Medulla oblongata (tissue), 1 donor: ENCODE measurements around the gene UBE2B.
"Not testable (repeated sequence)": the region's sequence is repeated elsewhere in the genome, so short reads cannot be mapped to it uniquely, and the experiment has no call there.

Experiments
- DNase-seq: peaks from one replicate; pipeline ENCODE4 v3.0.0-alpha.2; 2015; ENCODE audit errors: extremely low spot score

Gene UBE2B

GRCh38 chr5:134370871-134371833 lies at the start of gene UBE2B:
UBE2B (plus strand) TSS chr5:134371569; CDS start chr5:134371596, 27 bp downstream.
- peak; percentile 100 for DNase-seq

- DNase-seq, result no peak
Observed at GRCh38 chr5:134327327-134327726, 44.0 kb upstream of the UBE2B start.

- DNase-seq, result no peak
Observed at GRCh38 chr5:134328619-134329018, 42.8 kb upstream of the UBE2B start.

- not testable (repeated sequence) for DNase-seq
Observed at GRCh38 chr5:134336833-134337232, 34.5 kb upstream of the UBE2B start.

- not testable (repeated sequence) for DNase-seq
Observed at GRCh38 chr5:134343500-134343899, 27.9 kb upstream of the UBE2B start.

GRCh38 chr5:134345476-134345875 lies 25.9 kb upstream of the UBE2B start:
- DNase-seq, result not testable (repeated sequence)

GRCh38 chr5:134345996-134346395 lies 25.4 kb upstream of the UBE2B start:
- no peak for DNase-seq

GRCh38 chr5:134349463-134349862 lies 21.9 kb upstream of the UBE2B start:
- no peak for DNase-seq

- DNase-seq, result no peak
Observed at GRCh38 chr5:134355681-134356080, 15.7 kb upstream of the UBE2B start.

- no peak for DNase-seq
Observed at GRCh38 chr5:134365604-134366003, 5.8 kb upstream of the UBE2B start.

- no peak for DNase-seq
Observed at GRCh38 chr5:134370311-134370870, 978 bp upstream of the UBE2B start.

- DNase-seq, result peak; percentile 61
Observed at GRCh38 chr5:134371834-134372340, 518 bp downstream of the UBE2B start.

- DNase-seq, result not testable (repeated sequence)
Observed at GRCh38 chr5:134373633-134374032, 2.3 kb downstream of the UBE2B start.

- no peak for DNase-seq
Observed at GRCh38 chr5:134374232-134374631, 2.9 kb downstream of the UBE2B start.

GRCh38 chr5:134380346-134380745 lies 9.0 kb downstream of the UBE2B start:
- DNase-seq, result no peak

- DNase-seq, result not testable (repeated sequence)
Observed at GRCh38 chr5:134382204-134382603, 10.8 kb downstream of the UBE2B start.

GRCh38 chr5:134383980-134384697 lies 12.8 kb downstream of the UBE2B start:
- no peak for DNase-seq

- no peak for DNase-seq
Observed at GRCh38 chr5:134387443-134387842, 16.1 kb downstream of the UBE2B start.

- no peak for DNase-seq
Observed at GRCh38 chr5:134392301-134392700, 20.9 kb downstream of the UBE2B start.

- no peak for DNase-seq
Observed at GRCh38 chr5:134394932-134395331, 23.6 kb downstream of the UBE2B start.

GRCh38 chr5:134396274-134396673 lies 24.9 kb downstream of the UBE2B start:
- DNase-seq, result no peak

- no peak for DNase-seq
Observed at GRCh38 chr5:134397196-134397595, 25.8 kb downstream of the UBE2B start.
